Fibroblast of pulmonary artery (primary cell): Measurements from ENCODE around the gene ABHD17A.

ENCODE experiments used
- DNase-seq: peaks from one replicate; pipeline ENCODE4 v3.0.0-alpha.2; 2010; ENCODE audit warnings: low read depth
- H3K4me3 ChIP-seq: replicated peaks from 2 replicates; pipeline ENCODE4 v1.5.1; 2011; ENCODE audit warnings: low read depth, mild to moderate bottlenecking, control low read depth, low read length, moderate library complexity
- TF ChIP-seq, protein P1 (sequence below): IDR thresholded peaks from 2 replicates; pipeline ENCODE4 v1.5.1; 2011; ENCODE audit warnings: mild to moderate bottlenecking, control low read depth, low read length, inconsistent platforms; ENCODE audit errors: missing control alignments

Gene ABHD17A

GRCh38 chr19:1830978-1831377 is 54.3 kb downstream of the ABHD17A start:
- H3K4me3 ChIP-seq: no peak overlapping the region
- TF ChIP-seq, protein P1, sequence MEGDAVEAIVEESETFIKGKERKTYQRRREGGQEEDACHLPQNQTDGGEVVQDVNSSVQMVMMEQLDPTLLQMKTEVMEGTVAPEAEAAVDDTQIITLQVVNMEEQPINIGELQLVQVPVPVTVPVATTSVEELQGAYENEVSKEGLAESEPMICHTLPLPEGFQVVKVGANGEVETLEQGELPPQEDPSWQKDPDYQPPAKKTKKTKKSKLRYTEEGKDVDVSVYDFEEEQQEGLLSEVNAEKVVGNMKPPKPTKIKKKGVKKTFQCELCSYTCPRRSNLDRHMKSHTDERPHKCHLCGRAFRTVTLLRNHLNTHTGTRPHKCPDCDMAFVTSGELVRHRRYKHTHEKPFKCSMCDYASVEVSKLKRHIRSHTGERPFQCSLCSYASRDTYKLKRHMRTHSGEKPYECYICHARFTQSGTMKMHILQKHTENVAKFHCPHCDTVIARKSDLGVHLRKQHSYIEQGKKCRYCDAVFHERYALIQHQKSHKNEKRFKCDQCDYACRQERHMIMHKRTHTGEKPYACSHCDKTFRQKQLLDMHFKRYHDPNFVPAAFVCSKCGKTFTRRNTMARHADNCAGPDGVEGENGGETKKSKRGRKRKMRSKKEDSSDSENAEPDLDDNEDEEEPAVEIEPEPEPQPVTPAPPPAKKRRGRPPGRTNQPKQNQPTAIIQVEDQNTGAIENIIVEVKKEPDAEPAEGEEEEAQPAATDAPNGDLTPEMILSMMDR: no peak
- DNase-seq: no peak

- TF ChIP-seq, protein P1: no peak
- H3K4me3 ChIP-seq: no peak overlapping the region
- no peak for DNase-seq
Observed at GRCh38 chr19:1830568-1830967, 54.7 kb downstream of the ABHD17A start.

DNA sequence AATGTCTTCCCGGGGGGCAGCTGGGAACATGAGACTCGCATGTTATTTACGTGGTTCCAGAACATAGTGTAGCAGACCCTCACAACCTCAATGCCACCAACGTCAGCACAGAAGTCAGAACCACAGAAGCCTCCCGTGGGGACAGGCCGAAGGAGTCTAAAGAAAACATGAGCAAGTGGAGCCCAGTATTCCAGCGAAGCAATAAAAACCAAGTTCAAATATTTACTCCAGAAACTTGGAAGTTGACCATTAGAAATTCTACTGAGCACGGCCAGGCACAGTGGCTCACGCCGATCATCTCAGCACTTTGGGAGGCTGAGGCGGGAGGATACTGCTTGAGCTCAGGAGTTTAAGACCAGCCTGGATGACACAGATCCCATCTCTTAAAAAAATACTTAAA is 55.3 kb downstream of the ABHD17A start:
- no peak overlapping the region for H3K4me3 ChIP-seq
- TF ChIP-seq, protein P1: no peak
- no peak for DNase-seq

DNA sequence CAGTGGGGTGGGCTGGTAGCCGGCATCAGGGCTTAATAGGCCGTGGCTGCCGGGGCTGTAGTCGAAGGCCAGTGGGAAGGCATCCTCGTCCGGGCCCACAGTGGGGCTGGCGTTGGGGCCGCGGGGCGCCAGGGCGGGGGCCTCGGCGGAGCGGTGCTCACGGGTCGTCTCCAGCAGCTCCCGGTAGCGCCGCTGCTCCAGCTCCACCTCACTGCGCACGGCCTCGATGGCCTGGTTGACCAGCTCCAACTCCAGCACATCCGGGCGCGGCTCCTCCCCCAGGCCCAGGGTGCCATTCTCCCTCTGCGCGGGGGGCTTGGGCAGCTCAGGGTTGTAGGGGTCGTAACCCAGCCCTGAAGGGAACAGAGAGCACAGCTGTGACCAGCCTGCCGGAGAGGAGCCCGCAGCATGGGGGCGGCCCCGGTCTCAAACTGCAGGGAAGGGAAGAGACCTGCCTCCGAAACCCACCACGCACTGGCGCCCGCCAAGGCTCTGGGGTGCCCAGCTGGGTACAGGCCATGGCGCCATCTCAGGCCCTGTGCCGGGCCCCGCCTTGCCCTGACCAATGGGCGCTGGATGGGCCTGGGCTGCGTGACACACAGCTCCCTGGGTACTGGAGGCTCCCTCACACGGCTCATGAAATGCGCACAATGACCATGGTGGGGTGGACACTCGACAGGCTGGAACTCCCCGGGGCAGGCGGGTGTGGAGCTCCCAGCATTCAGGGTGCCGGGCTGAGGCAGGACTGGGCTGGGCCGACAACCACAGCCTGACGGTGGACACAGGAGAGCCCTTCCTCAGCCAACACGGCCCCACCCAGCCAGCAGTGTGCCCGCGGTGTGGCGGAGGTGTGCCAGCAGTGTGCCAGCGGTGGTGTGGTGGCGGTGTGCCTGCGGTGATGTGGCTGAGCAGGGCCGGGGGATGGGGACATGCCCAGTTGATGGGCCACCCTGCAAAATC is 56.7 kb downstream of the ABHD17A start:
- no peak overlapping the region for H3K4me3 ChIP-seq
- DNase-seq: no peak
- TF ChIP-seq, protein P1: no peak

DNA sequence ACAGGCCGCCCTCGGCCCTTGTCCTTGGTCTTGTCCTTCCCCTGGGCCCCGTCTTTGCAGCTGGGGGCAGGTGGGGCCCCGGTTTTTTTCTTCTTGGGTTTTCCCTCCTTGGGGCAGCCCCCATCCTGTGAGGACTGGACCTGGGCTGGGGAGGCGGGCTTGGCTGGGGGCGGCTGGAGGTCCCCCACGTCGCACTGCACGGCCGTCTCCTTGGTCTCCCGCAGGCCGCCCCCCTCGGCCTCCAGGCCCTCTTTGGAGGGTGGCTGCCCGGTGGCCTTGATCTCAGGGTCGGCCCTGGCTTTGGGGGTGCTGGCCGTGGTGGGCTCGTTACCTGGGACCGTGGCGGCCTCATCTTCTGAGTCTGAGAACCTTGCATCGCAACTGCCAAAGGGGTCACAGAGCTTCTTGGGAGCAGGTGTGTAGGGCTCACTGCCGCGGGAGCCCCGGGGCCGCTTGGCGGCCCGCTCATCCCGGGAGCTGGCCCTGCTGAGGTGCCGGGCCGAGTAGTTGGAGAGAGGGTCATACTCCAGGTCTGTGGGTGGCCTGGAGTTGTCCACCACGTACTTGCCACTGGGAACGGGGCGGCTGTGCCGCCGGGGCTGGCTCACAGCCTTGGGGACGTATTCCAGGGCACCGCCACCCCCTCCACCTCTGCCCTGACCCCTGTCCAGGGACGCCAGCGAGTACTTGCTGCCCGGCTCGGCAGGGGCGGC is 57.6 kb downstream of the ABHD17A start:
- no peak overlapping the region for H3K4me3 ChIP-seq
- DNase-seq: no peak
- TF ChIP-seq, protein P1: no peak
